SK-N-SH (cell line): Measurements from ENCODE around the gene DICER1.

Source experiments
- EZH2phosphoT487 ChIP-seq: fragments of 200-600 bp; sonication (generic); IDR thresholded peaks from 2 replicates; pipeline ENCODE4 v1.6.1; 2017; ENCODE audit warnings: low read depth, mixed run types, mild to moderate bottlenecking, antibody characterized with exemption, moderate library complexity, borderline replicate concordance
- FOSL2 ChIP-seq: IDR thresholded peaks from 2 replicates; pipeline ENCODE4 v1.4.0; 2012; ENCODE audit warnings: low read depth, mild to moderate bottlenecking, moderate library complexity, borderline replicate concordance
- FOXM1 ChIP-seq: IDR thresholded peaks from 2 replicates; pipeline ENCODE4 v1.4.0; 2012; ENCODE audit warnings: low read depth, mild to moderate bottlenecking
- GABPA ChIP-seq: IDR thresholded peaks from 2 replicates; pipeline ENCODE4 v1.4.0; 2012; ENCODE audit warnings: low read depth, mild to moderate bottlenecking
- MAX ChIP-seq: IDR thresholded peaks from 2 replicates; pipeline ENCODE4 v1.4.0; 2012; ENCODE audit warnings: low read depth
- POLR2AphosphoS5 ChIP-seq: IDR thresholded peaks from 2 replicates; pipeline ENCODE4 v1.6.1; 2012; ENCODE audit warnings: low read depth, low read length
- RAD21 ChIP-seq: IDR thresholded peaks from 2 replicates; pipeline ENCODE4 v1.6.1; 2012; ENCODE audit warnings: mild to moderate bottlenecking, low read length
- REST ChIP-seq: IDR thresholded peaks from 2 replicates; pipeline ENCODE4 v1.6.1; 2012; ENCODE audit warnings: mild to moderate bottlenecking, low read depth, low read length, moderate library complexity
- RXRA ChIP-seq: IDR thresholded peaks from 2 replicates; pipeline ENCODE4 v1.4.0; 2012; ENCODE audit warnings: low read depth, mild to moderate bottlenecking, borderline replicate concordance
- TAF1 ChIP-seq: IDR thresholded peaks from 2 replicates; pipeline ENCODE4 v1.6.1; 2012; ENCODE audit warnings: low read depth, mild to moderate bottlenecking, low read length, moderate library complexity, borderline replicate concordance
- TF ChIP-seq, protein P1 (sequence below): fragments of 200-600 bp; sonication (generic); IDR thresholded peaks from 2 replicates; pipeline ENCODE4 v1.6.1; 2017; ENCODE audit warnings: antibody characterized with exemption, mild to moderate bottlenecking, moderate library complexity
- TF ChIP-seq, protein P2 (sequence below): IDR thresholded peaks from 2 replicates; pipeline ENCODE4; 2012

- TF ChIP-seq POLR2AphosphoS5 (no peak), RXRA (no peak), EZH2phosphoT487 (no peak), MAX (no peak), TAF1 (no peak), REST (no peak), FOXM1 (no peak), GABPA (no peak), RAD21 (no peak), FOSL2 (no peak)
- TF ChIP-seq, protein P1, sequence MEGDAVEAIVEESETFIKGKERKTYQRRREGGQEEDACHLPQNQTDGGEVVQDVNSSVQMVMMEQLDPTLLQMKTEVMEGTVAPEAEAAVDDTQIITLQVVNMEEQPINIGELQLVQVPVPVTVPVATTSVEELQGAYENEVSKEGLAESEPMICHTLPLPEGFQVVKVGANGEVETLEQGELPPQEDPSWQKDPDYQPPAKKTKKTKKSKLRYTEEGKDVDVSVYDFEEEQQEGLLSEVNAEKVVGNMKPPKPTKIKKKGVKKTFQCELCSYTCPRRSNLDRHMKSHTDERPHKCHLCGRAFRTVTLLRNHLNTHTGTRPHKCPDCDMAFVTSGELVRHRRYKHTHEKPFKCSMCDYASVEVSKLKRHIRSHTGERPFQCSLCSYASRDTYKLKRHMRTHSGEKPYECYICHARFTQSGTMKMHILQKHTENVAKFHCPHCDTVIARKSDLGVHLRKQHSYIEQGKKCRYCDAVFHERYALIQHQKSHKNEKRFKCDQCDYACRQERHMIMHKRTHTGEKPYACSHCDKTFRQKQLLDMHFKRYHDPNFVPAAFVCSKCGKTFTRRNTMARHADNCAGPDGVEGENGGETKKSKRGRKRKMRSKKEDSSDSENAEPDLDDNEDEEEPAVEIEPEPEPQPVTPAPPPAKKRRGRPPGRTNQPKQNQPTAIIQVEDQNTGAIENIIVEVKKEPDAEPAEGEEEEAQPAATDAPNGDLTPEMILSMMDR = no peak
- TF ChIP-seq, protein P2, sequence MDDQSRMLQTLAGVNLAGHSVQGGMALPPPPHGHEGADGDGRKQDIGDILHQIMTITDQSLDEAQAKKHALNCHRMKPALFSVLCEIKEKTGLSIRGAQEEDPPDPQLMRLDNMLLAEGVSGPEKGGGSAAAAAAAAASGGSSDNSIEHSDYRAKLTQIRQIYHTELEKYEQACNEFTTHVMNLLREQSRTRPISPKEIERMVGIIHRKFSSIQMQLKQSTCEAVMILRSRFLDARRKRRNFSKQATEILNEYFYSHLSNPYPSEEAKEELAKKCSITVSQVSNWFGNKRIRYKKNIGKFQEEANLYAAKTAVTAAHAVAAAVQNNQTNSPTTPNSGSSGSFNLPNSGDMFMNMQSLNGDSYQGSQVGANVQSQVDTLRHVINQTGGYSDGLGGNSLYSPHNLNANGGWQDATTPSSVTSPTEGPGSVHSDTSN = no peak
Measured at GRCh38 chr14:95182379-95182778, 25.1 kb upstream of the DICER1 start.
